HG02943 (cell line): Measurements from ENCODE around the gene RDH14.

Experiments
- ATAC-seq: cut with Tn5 transposase; IDR thresholded peaks from one replicate; pipeline ENCODE4 v1.9.1; 2021; ENCODE audit warnings: mild to moderate bottlenecking, low read depth, moderate library complexity; ENCODE audit not compliant: unreplicated experiment

RDH14 gene, protein sequence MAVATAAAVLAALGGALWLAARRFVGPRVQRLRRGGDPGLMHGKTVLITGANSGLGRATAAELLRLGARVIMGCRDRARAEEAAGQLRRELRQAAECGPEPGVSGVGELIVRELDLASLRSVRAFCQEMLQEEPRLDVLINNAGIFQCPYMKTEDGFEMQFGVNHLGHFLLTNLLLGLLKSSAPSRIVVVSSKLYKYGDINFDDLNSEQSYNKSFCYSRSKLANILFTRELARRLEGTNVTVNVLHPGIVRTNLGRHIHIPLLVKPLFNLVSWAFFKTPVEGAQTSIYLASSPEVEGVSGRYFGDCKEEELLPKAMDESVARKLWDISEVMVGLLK

DNA sequence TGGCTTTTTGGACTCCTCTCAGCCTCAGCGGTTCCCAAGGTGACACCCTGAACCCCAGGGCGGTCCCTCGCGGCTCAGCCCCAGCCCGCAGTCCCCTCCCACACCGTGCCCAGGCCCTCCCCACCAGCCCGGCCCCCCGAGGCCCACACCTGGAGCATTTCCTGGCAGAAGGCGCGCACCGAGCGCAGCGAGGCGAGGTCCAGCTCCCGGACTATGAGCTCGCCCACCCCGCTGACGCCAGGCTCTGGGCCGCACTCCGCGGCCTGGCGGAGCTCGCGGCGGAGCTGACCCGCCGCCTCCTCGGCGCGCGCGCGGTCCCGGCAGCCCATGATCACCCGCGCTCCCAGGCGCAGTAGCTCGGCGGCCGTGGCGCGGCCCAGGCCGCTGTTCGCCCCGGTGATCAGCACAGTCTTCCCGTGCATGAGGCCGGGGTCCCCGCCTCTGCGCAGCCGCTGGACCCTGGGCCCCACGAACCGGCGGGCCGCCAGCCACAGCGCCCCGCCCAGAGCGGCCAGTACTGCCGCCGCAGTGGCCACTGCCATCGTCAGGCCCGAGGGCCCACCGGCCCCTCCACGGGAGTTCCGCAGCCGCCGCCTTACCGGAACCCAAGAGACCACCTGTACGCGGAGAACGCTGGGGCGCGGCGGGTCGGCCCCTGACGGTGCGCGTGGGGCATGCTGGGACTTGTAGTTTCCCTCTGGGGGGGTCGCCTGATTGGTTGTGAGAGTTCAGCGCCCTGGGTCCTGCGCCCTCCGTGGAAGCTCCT is at the start of gene RDH14:
TSS of gene RDH14 (minus strand) at position 623 of the 766 bp plus-strand sequence. CDS start at position 542, 81 bp downstream.
- ATAC-seq = peak; percentile 96

DNA sequence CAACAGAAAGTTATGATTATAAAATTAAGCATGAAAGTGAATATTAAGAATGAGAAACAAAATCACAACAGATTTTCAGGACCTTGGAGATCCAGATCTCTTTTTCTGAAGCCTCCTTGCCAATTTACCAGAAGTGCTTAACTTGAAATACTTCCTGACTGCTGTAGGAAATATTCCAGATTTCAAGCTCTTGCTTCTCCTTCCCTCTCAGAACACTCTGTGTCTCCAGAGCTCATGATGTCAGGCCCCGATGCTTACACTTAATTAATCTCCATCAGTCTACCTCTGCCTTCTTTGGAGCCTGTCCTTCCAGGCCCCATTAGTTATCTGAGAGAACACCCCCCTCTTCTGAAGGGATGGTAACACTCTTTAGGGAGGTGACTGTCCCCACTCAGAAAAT is 49.6 kb upstream of the RDH14 start:
- ATAC-seq = no peak

DNA sequence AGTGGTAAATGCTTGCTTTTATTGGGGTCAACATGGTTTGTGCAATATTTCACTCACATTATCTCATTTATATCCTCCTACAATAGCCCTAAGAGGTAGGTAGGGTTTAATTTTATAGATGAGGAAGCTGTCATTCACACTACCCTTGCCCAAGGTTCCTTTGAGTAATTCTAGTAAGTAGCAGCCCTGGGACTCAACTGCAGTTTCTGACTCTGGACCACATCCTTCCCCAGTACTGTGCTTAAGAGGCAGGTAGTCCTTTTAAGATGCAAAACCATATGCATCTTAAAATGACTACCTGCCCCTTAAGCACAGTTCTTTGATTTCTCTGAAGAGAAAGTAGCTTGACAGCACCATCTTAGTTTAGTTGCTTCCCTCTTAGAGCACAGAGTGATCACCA is 44.7 kb upstream of the RDH14 start:
- no peak for ATAC-seq

DNA sequence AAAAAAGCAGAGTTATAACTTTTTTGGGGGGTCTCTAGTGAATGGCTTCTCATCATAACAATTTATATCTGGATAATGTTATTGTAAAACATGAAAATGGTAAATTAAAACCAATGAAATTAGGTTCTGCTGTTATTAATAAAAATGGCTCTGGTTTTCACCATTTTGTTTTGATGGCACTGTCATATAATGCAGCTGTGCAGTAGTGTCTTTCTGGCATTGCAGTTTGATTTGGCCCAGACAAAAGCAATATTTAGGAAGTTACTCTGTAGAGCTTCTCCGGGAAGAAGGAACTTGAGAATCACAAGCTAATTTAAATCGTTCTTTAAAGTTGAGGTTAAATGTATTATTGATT is 44.1 kb upstream of the RDH14 start:
- ATAC-seq = no peak

DNA sequence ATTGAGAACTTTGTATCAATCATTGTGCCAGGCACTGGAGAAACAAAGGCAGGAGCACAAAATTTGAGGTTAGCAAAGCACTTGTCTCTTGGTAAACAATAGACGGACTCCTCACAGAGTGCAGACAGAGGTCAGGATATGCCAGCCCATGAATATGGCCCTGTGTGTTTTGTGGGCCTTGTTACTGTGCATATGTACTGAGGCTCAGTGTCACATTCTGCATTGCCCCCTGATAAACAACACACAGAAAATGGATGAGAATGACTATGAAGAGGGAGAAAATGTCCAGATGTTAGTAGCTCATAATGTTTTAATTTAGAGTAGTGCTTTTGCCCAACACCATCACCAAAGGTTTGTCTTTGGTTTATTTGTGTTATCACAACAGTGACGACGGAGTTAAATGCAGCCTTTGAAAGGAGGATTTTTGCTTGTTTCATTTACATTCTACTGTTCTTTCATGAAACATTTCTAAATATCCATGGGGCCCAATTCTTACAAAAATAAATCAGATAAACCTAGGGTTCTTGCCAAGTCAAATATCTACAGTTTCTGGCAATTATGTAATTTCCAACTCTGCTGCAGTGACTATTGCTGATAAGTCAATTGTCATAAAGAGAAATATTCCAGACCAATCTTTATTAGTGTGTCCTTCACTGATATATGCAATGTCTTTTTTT is 43.5 kb upstream of the RDH14 start:
- ATAC-seq = no peak

DNA sequence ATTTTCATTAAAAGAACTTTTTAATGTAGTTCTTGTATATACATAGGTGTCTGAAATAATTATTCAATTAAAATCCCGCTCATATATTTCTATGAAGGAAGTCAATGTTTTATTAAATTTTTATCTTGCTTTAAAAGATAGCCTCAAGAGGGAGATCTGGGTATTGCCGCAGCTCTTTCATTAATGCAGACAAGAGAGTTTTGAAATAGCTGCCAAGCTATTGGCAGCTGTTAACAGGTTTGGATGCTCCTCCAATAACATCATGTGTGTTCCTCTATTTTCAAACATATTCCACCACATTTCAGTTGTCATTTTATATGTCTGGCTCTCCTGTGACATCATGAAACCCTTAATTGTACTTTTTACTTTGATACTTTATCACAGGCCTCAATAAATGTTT is 41.8 kb upstream of the RDH14 start:
- no peak for ATAC-seq

DNA sequence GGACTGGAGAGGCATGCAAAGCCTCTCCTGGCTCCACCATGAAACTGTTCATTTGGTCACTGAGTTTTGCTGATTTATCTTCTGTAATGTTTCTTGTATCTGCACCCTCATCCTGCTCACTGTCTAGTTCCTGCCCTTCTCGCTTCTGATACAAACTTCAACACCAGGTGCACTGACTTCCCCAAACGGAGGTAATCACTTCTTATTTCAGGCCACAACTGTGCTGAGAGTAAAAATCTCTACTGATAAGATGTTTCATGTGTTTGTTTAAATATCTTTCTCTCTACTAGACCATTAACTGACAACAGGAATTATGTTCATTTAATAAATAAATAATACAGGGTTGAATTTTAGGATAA is 39.8 kb upstream of the RDH14 start:
- ATAC-seq = no peak

DNA sequence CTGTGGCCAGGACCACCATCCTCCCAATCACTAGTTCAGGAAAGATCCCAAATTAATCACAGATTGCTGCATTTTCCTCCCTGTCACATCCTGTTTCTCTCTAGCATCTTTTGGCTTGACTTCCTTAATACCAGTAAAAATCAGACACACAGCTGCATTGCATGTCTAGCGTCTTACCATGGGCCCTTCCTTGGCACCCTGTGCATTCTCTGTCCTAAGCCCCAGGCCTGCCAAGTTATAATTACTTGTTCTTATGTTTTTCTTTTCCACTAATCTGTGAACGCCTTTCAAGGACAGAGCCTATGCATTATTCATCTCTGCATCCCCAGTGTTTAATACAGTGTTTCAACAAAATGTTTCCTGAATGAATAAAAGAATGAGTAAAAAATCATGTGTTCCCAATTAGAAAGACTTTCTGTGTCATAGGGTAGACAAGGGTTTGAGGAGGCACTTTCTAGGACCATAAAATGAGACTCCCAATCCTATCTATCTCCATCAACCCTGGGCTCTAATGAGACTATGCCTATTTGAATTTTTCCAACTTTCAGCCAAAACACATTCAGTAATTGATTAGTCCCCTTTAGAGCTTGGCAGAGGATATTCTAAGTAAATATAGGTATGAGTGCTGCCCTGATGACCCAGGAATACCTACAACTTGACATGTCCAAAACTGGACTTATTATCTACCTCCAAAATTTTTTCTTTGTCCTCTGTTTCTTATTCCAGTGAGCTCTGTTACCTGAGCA is 39.2 kb upstream of the RDH14 start:
- ATAC-seq = no peak

DNA sequence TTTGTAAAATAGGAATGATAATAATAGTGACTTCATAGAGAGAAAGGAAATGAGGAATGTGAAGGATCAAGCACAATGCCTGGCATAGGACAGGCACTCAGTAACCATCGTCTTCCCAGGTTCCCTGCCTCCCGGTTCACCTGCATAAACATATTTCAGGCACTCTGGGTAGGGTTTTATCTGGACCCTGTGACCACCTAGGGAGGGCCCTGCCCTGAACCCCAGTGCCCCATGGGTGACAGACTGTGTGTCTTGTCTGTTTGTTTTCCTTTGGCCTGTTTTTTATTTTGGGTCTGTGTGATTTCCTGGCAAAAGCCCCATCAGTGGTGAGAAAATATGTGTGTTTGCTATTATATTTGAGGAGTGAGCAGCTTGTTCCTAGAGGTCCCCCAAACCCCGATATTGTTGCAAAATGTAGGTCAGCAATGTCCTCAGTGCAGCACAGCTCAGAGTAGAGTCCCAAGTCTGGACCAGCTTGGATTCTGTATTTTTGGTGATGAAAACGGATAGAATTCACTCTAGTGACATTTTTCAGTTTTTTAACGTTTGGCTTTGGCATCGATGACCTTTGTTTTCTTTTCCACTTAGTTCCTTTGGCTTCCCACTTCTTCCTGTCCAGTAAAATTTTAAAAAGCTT is 38.5 kb upstream of the RDH14 start:
- no peak for ATAC-seq

DNA sequence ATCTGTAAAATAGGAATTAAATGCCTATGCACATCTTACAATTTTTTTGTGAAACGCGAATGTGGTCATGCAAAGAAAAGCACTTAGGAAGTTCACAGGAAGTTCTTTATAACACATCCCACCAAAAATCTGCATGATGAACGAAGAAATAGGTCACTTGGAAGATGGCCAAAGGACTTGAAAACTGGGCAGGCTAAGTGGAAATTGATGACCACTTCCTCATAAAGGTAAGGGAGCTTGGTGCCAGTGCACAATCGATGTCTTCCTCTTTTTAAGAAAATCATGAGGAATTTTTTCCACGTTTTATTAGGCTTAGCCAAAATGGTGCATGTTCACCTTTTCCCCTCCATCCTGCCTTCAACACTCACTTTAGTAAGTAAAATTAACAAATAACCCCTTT is 37.2 kb upstream of the RDH14 start:
- no peak for ATAC-seq

DNA sequence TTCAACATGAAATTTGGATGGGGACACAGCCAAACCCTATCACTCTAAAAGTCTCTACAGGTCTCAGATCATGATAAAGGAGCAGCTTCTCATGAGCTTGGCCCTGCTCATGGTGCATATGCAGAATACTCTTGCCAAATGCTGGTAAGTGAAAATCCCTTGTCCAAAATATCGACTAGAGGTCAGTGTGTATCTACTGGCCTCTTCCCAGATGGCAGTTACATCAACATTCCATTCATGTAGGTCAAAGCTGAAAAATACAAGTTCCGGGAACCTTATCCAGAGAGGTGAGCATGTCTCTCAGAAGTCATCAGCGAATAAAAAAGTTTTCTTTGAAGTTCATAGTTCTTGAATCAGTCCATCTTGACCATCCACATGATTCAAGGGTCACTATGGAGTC is 36.5 kb upstream of the RDH14 start:
- no peak for ATAC-seq

DNA sequence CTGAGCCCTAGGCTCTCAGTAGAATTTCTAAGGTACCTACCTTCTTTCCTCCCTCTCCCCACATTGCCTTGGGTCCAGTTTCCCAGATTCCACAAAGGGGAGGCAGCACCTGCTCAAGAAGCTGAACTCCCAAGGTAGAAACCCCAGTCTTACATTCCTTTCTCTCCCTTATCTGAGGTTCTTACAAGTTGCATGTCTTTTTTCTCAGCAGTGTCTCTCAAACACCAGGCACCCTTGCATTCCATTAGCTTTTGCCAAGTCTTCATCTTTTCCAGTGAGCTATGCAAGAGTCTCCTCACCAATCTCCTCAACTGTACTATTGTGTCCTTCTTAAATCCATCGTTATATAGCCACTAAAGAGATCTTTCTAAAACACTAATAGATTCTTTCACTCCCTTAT is 33.0 kb upstream of the RDH14 start:
- no peak for ATAC-seq

DNA sequence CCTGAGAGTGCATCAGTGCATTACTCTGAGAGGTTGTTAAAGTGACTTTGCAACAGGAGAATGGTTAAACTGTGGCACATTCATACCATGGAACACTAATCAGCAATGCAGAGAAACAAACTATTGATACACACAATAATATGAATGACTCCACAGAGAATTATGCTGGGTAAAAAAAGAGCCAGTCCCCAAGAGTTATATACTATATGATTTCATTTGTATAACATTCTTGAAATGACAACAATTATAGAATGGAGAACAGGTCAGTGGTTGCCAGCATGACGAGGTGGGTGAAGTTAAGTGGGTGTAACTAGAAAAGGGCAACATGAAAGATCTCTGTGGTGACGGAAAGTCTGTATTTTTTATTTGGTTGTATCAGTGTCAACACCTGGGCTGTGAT is 31.9 kb upstream of the RDH14 start:
- no peak for ATAC-seq

DNA sequence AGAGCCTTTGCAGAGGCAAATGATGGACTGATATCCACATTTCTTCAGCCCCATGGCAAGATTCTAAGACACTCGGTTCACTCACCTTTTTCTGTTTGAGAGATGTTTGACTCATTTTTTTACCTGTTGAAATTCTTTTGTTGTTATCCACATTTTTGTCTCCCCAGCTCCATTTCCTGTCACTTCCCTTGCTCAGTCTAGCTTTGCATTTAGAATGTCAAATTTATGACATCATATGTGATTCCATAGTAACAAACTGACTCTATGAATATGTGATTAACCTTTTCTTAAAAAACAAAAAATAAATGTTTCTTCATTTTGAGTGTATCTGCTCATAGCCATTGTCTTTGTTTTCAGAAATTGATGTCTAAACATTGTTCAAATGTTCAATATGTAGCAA is 28.9 kb upstream of the RDH14 start, which contains the start of gene NT5C1B:
TSS of gene NT5C1B (minus strand) at position 216 of the 400 bp plus-strand sequence. CDS start at position 115, 101 bp downstream.
- no peak for ATAC-seq

DNA sequence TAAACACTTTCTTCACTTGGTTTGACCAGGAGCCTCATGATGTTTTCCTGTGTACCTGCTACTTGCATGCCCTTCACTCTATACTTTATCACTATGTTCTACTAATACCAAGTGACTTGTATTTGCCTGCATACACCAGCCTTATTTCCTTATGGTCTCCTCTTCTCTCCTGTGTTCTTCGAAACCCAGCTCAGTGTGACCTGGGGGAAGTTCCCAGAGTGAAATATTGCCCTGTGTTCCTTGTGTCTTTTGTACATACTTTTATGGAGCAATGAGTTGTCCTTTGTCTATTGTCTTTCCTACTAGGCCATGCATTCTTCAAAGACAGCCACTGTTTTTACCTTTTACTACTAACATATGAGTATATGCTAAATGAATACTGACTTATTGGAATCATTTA is 28.3 kb upstream of the RDH14 start:
- ATAC-seq = no peak

DNA sequence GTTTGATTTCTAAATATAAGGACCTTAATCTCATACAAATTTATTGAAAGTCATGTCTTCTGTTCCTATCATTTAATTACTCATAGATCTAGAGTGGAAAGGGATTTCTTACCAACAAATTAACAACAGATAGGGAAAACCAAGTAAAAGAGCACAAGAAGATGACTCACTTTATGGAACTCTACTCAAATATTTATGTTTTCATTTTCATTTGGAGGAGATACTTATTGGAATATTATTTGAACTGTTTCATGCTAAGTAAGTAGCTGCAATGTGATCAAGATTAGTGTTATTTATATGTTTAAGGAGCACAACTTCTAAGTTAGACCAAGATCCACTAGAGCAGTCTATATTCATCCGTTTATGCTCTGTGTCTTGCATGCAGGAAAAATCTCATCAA is 27.6 kb upstream of the RDH14 start:
- ATAC-seq = no peak

DNA sequence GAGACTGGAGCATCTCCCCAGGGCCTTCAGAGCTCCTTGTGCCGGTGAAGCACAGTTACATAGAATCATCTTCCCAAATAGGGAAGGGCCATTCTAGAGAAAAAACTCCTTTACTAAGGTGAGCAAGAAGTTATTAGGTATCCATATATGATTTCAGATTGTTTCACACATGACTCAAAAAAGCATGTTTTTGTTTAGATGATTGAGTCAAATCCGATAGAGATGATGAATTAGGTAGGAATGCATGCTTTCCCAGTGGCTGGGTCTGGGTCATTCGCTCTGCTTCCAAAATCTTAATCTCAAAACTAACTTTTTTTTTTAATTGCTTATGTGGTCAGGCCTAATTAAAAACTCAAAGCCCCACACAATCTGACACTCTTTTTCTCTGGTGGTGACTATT is 25.1 kb upstream of the RDH14 start:
- no peak for ATAC-seq

DNA sequence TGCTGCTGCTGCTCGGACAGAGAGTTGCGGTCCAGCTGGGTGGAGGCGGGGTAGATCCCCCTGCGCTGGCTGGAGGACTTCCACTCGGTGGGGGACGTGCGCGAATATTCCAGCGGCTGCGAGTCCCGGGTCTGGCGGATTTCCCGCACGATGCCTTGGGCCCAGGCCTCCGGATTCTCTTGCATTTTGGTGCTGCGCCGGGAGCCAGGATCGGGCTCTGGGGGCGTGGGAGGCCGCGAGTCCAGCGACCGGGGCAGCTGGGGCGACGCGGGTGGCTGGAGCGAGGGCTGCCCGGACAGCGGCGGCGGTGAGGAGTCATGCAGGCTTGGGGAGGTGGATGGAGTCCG is 24.1 kb upstream of the RDH14 start:
- no peak for ATAC-seq

DNA sequence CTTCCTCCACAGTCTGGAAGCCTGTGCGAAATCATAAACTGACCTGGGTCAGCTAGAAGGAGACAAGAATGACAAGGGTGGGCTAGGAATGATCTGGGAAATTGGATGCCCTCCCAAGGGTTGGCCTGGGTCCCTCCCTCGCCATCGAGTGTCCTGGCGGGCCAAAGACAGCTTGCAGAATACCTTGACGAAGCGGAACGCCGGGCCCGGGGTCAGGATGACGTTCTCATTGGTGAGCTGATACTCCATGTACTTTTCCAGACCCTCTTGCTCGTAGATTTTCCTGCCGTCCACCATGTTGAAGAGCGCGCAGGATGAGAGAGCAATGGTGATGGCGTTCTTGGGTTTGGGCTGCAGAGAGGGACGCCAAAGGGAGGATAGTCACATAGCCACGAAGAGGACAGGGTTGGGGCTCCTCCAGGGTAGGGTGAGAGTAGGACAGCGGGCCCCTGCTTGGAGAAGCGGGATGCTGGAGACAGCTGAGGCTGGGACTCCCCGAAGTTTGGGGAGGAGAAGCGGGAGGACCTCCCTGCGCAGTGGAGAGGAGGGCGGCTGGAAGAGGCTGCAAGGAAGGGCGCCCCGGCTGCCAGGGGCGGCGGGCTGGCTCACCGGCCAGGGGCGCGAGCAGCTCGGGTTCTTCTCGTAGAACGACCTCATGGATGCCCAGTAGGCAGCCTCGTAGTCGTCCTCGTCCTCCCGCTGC is 23.6 kb upstream of the RDH14 start:
- no peak for ATAC-seq

DNA sequence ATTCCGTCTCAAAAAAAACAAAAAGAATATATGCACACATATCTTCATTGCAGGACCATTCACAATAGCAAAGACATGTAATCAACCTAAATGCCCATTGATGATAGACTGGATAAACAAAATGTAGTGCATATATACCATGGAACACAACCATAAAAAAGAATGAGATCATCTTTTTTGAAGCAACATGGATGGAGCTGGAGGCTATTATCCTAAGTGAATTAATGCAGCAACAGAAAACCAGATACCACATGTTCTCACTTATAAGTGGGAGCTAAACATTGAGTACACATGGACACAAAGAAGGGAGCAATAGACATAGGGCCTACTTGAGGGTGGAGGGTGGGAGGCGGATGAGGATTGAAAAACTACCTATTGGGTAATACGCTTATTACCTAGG is 20.2 kb upstream of the RDH14 start:
- ATAC-seq = no peak
